ENCODE results near the gene SMARCAL1. TPM values are rescaled to one million over a fixed set of nuclear protein-coding genes. Genes with fewer than 3 reads are reported as not detected.

SMARCAL1 gene
- total RNA-seq, 4 donors from 2014 or later: 13.5 to 28.2 (median 20.6) TPM

- peaks cover 55% of the 10 kb centered on the region for H3K36me3 ChIP-seq
- DNase-seq (ENCODE audit: low spot score in 2 of 2): no peak
- H3K4me3 ChIP-seq: no peak overlapping the region
- no peak overlapping the region for H3K27ac ChIP-seq
- H3K27me3 ChIP-seq: no peaks in the 10 kb centered on the region
- H3K9me3 ChIP-seq: no peaks in the 10 kb centered on the region
- TF ChIP-seq EP300 (IDR thresholded peaks at IDR 0.05): no peak
- TF ChIP-seq POLR2AphosphoS5 (IDR thresholded peaks at IDR 0.05): no peak
- TF ChIP-seq POLR2A (IDR thresholded peaks at IDR 0.05): no peak
- no peak for TF ChIP-seq CTCF (IDR thresholded peaks at IDR 0.05)
- peaks cover 7% of the 10 kb centered on the region for H3K4me1 ChIP-seq
- whole genome bisulfite sequencing: 94% methylated on average over 6 of the region's 6 CpGs
These were observed 63.5 kb downstream of the SMARCAL1 start for GRCh38 chr2:216475767-216476166.

- H3K27ac ChIP-seq: no peak overlapping the region
- H3K9me3 ChIP-seq: no peaks in the 10 kb centered on the region
- TF ChIP-seq EP300 (IDR thresholded peaks at IDR 0.05) (no peak), CTCF (IDR thresholded peaks at IDR 0.05) (no peak), POLR2A (IDR thresholded peaks at IDR 0.05) (no peak), POLR2AphosphoS5 (IDR thresholded peaks at IDR 0.05) (no peak)
- 60% methylated on average over 2 of the region's 2 CpGs for WGBS
- H3K27me3 ChIP-seq: no peaks in the 10 kb centered on the region
- DNase-seq (ENCODE audit: low spot score in 2 of 2): no peak
- H3K4me1 ChIP-seq: peaks cover 7% of the 10 kb centered on the region
- no peak overlapping the region for H3K4me3 ChIP-seq
- peaks cover 54% of the 10 kb centered on the region for H3K36me3 ChIP-seq
These were observed 65.2 kb downstream of the SMARCAL1 start for GRCh38 chr2:216477283-216478035.

- no peak for TF ChIP-seq POLR2A (IDR thresholded peaks at IDR 0.05)
- no peak for TF ChIP-seq CTCF (IDR thresholded peaks at IDR 0.05)
- no peak for TF ChIP-seq POLR2AphosphoS5 (IDR thresholded peaks at IDR 0.05)
- no peak for TF ChIP-seq EP300 (IDR thresholded peaks at IDR 0.05)
- Histone ChIP-seq H3K27ac (no peak overlapping the region), H3K36me3 (peaks cover 61% of the 10 kb centered on the region), H3K4me3 (no peak overlapping the region), H3K27me3 (no peaks in the 10 kb centered on the region), H3K9me3 (no peaks in the 10 kb centered on the region), H3K4me1 (peaks cover 7% of the 10 kb centered on the region)
- no peak for DNase-seq (ENCODE audit: low spot score in 2 of 2)
- WGBS: 47% methylated on average over 3 of the region's 3 CpGs
These were observed 65.9 kb downstream of the SMARCAL1 start for GRCh38 chr2:216478151-216478550.

- WGBS: 78% methylated on average over 1 of the region's 1 CpG
- Histone ChIP-seq H3K27ac (no peak overlapping the region), H3K27me3 (no peaks in the 10 kb centered on the region), H3K36me3 (peaks cover 61% of the 10 kb centered on the region), H3K4me1 (peaks cover 7% of the 10 kb centered on the region), H3K4me3 (no peak overlapping the region), H3K9me3 (no peaks in the 10 kb centered on the region)
- DNase-seq (ENCODE audit: low spot score in 2 of 2): no peak
- TF ChIP-seq CTCF (IDR thresholded peaks at IDR 0.05) (no peak), EP300 (IDR thresholded peaks at IDR 0.05) (no peak), POLR2A (IDR thresholded peaks at IDR 0.05) (no peak), POLR2AphosphoS5 (IDR thresholded peaks at IDR 0.05) (no peak)
These were observed 66.5 kb downstream of the SMARCAL1 start for GRCh38 chr2:216478791-216479190.

GRCh38 chr2:216480221-216480620, 67.9 kb downstream of the SMARCAL1 start:
- Histone ChIP-seq H3K36me3 (peaks cover 54% of the 10 kb centered on the region), H3K4me1 (peaks cover 7% of the 10 kb centered on the region), H3K27me3 (no peaks in the 10 kb centered on the region), H3K9me3 (no peaks in the 10 kb centered on the region), H3K4me3 (no peak overlapping the region), H3K27ac (no peak overlapping the region)
- DNase-seq (ENCODE audit: low spot score in 2 of 2): no peak
- TF ChIP-seq CTCF (IDR thresholded peaks at IDR 0.05) (no peak), POLR2AphosphoS5 (IDR thresholded peaks at IDR 0.05) (no peak), POLR2A (IDR thresholded peaks at IDR 0.05) (no peak), EP300 (IDR thresholded peaks at IDR 0.05) (no peak)
- WGBS: 50% methylated on average over 3 of the region's 3 CpGs
